Right lobe of liver (tissue), 4 donors: ENCODE measurements around the gene SEZ6.

ENCODE experiments used
- CTCF ChIP-seq, 4 donors: fragments of 200-600 bp in 3 of 4; fragments of 450-650 bp in 1 of 4; IDR thresholded peaks; one replicate each; pipeline versions ENCODE4 v1.5.1 to v1.8.0; 2016 to 2022; ENCODE audit warnings: antibody characterized with exemption in 4 of 4, mild to moderate bottlenecking in 2 of 4
- POLR2A ChIP-seq: fragments of 450-650 bp; IDR thresholded peaks from one replicate; pipeline ENCODE4 v1.6.1; 2017; ENCODE audit warnings: antibody characterized with exemption, mild to moderate bottlenecking
- donor health status: DM: no; HTN: no; CAD: no.
- donor health status: DM: no; HTN: no; CAD: no.
- donor health status: DM: no; HTN: yes; CAD: no.

- TF ChIP-seq POLR2A (no peak), CTCF (IDR thresholded peaks at IDR 0.05) (no peak)
Measured at GRCh38 chr17:29041091-29041490, 35.3 kb upstream of the SEZ6 start.
